GM12878 (cell line): ENCODE results near the gene FCN2. TPM values are rescaled to one million over a fixed set of nuclear protein-coding genes. Genes with fewer than 3 reads are reported as not detected.

Source experiments
- ATAC-seq: fragments of 200-7000 bp; cut with Tn5 transposase; 3 replicates; pipeline ENCODE4 v1.9.1; 2020; ENCODE audit warnings: mild to moderate bottlenecking, moderate library complexity
- Bru-seq: library from RNA; stranded (reverse); fragments of 400-500 nt; gene quantifications from one replicate; lab custom pipeline; 2021; lab: Mats Ljungman, UMichigan
- BruChase-seq, 2 experiments: library from RNA; stranded (reverse); fragments of 400-500 nt; gene quantifications; one replicate each; lab custom pipeline; 2021; lab: Mats Ljungman, UMichigan
- BruUV-seq: library from RNA; stranded (reverse); fragments of 400-500 nt; replicated peaks from 2 replicates; lab custom pipeline; 2021; lab: Mats Ljungman, UMichigan
- CTCF ChIA-PET: fragments of 300-600 bp; sonication (Branson Sonifier 250); formaldehyde crosslinking; extraction: SDS; loops from one replicate; lab custom pipeline; 2021; ENCODE audit warnings: inconsistent platforms; lab: Yijun Ruan, JAX
- POLR2A ChIA-PET: fragments of 350-600 bp; formaldehyde crosslinking; extraction: SDS; loops from one replicate; lab custom pipeline; 2021; ENCODE audit warnings: inconsistent platforms; lab: Charles Lee
- RAD21 ChIA-PET: fragments of 300-600 bp; sonication (Branson Sonifier 250); formaldehyde crosslinking; loops from one replicate; lab custom pipeline; 2023; ENCODE audit warnings: antibody characterized with exemption; ENCODE audit not compliant: unreplicated experiment; lab: Charles Lee
- SMC1A ChIA-PET: fragments of 300-600 bp; sonication (Branson Sonifier 250); formaldehyde crosslinking; loops from one replicate; lab custom pipeline; 2023; ENCODE audit not compliant: unreplicated experiment, uncharacterized antibody; lab: Charles Lee
- DNase-seq: peaks from one replicate; pipeline ENCODE4 v3.0.0-alpha.2; 2011; ENCODE audit warnings: low read depth, low spot score
- FAIRE-seq: peaks from 3 replicates; lab custom pipeline; 2011; peaks lifted over from hg19 to GRCh38; lab: Jason Lieb, UNC
- H2AFZ ChIP-seq: 2 replicates; pipeline ENCODE4 v1.6.0; 2011; ENCODE audit warnings: low read depth, low read length, control low read depth; ENCODE audit not compliant: control insufficient read depth
- H3K27ac ChIP-seq: 2 replicates; pipeline ENCODE4 v1.5.1; 2011; ENCODE audit warnings: control low read depth; ENCODE audit not compliant: control insufficient read depth, insufficient read depth
- H3K27me3 ChIP-seq, 2 experiments: replicated peaks in 1 of 2; 2 replicates each; pipeline versions ENCODE4 v1.6.0 to v1.6.1; 2011; ENCODE audit warnings: low read length in 1 of 2; ENCODE audit not compliant: control insufficient read depth in 2 of 2, insufficient read depth in 2 of 2
- H3K36me3 ChIP-seq, 2 experiments: 2 replicates each; pipeline ENCODE4 v1.5.1; 2011; ENCODE audit warnings: low read length in 1 of 2; ENCODE audit not compliant: control insufficient read depth in 2 of 2, insufficient read depth in 2 of 2
- H3K4me1 ChIP-seq: 2 replicates; pipeline ENCODE4 v1.6.1; 2011; ENCODE audit warnings: mild to moderate bottlenecking, low read length, moderate library complexity, mixed read lengths; ENCODE audit not compliant: control insufficient read depth, insufficient read depth
- H3K4me2 ChIP-seq: 2 replicates; pipeline ENCODE4 v1.6.0; 2011; ENCODE audit warnings: control low read depth; ENCODE audit not compliant: control insufficient read depth, insufficient read depth
- H3K4me3 ChIP-seq: fragments of 200-600 bp; sonication (generic); 2 replicates; pipeline ENCODE4 v1.5.1; 2016
- H3K79me2 ChIP-seq: 2 replicates; pipeline ENCODE4 v1.6.0; 2011; ENCODE audit warnings: low read length; ENCODE audit not compliant: control insufficient read depth, insufficient read depth
- H3K9ac ChIP-seq: 2 replicates; pipeline ENCODE4 v1.8.0; 2011; ENCODE audit warnings: low read length, control low read depth, mixed read lengths; ENCODE audit not compliant: control insufficient read depth, insufficient read depth
- H3K9me3 ChIP-seq: replicated peaks from 3 replicates; pipeline ENCODE4 v1.5.1; 2011; ENCODE audit warnings: mild to moderate bottlenecking, low read length; ENCODE audit not compliant: control insufficient read depth, insufficient read depth
- H4K20me1 ChIP-seq: 2 replicates; pipeline ENCODE4 v1.6.0; 2011; ENCODE audit not compliant: control insufficient read depth, insufficient read depth
- DPF2 ChIP-seq: fragments of 450-650 bp; IDR thresholded peaks from 2 replicates; pipeline ENCODE4 v1.6.1; 2017; ENCODE audit warnings: mild to moderate bottlenecking
- MEF2B ChIP-seq: fragments of 450-650 bp; IDR thresholded peaks from 2 replicates; pipeline ENCODE4 v1.6.1; 2018; ENCODE audit warnings: mild to moderate bottlenecking, moderate library complexity; ENCODE audit not compliant: partially characterized antibody, poor library complexity, severe bottlenecking
- NRF1 ChIP-seq: conservative IDR thresholded peaks from 2 replicates; pipeline ENCODE4 v1.6.1; 2011; ENCODE audit warnings: mild to moderate bottlenecking, low read depth, low read length, improper control_type of control experiment
- RCOR1 ChIP-seq: conservative IDR thresholded peaks from 2 replicates; pipeline ENCODE4 v1.6.1; 2012; ENCODE audit warnings: low read depth, low read length, improper control_type of control experiment
- SMAD5 ChIP-seq: IDR thresholded peaks from 2 replicates; pipeline ENCODE4 v1.6.1; 2016; ENCODE audit warnings: antibody characterized with exemption, low read depth
- STAT1 ChIP-seq: fragments of 450-650 bp; conservative IDR thresholded peaks from 2 replicates; pipeline ENCODE4 v1.6.1; 2014; ENCODE audit warnings: antibody characterized with exemption, mild to moderate bottlenecking
- TARDBP ChIP-seq: IDR thresholded peaks from 2 replicates; pipeline ENCODE4 v1.6.1; 2016; ENCODE audit warnings: borderline replicate concordance
- WRNIP1 ChIP-seq: IDR thresholded peaks from 2 replicates; pipeline ENCODE4 v1.6.1; 2011; ENCODE audit warnings: low read depth, low read length, improper control_type of control experiment, borderline replicate concordance
- WGBS: methylation state at CpG from one replicate; pipeline ENCODE4 v1.1.6; 2016; ENCODE audit warnings: low lambda C conversion rate; ENCODE audit not compliant: insufficient replicate concordance, insufficient coverage; ENCODE audit errors: missing lambda C conversion rate; 5-methylcytosine and 5-hydroxymethylcytosine counted together
- in situ Hi-C: fragments of 300-500 bp; cut with MboI; formaldehyde crosslinking; loops from 9 replicates; pipeline ENCODE4 v1.14.3; 2018; ENCODE audit warnings: mixed read lengths
- intact Hi-C: fragments of 100-400 bp; cut with micrococcal nuclease; formaldehyde crosslinking; loops from one replicate; pipeline ENCODE4 v1.14.2; 2022; ENCODE audit not compliant: unreplicated experiment
- long read RNA-seq, 2 experiments: library from polyadenylated mRNA; unstranded; transcript quantifications; one replicate each; pipeline ENCODE4 v2.0.0, GENCODE V29; 2019 to 2020
- polyA minus RNA-seq, 3 experiments: library from RNA; depleted of rRNA, polyadenylated mRNA; stranded (reverse); fragments of >200 nt; gene quantifications; 2 replicates each; pipeline ENCODE4 v1.2.3, GENCODE V29; 2011
- polyA plus RNA-seq, 11 experiments: library from polyadenylated mRNA; depleted of rRNA in 4 of 11; unstranded in 6 of 11; stranded (reverse) in 5 of 11; fragments of >200 nt; fragmentation: Nextera tagmentation in 4 of 11; fragmentation: Illumina TruSeq in 1 of 11; extraction: Ambion mirVana in 4 of 11; extraction: Trizol in 1 of 11; gene quantifications; 1 replicate in 1 of 11; 2 replicates in 10 of 11; pipeline versions ENCODE4 v1.2.1 to v1.2.3, GENCODE V29; 2011 to 2016; ENCODE audit warnings: inconsistent platforms in 2 of 11, missing spikeins in 2 of 11, low read depth in 1 of 11
- total RNA-seq, 4 experiments: library from RNA; depleted of rRNA in 3 of 4; stranded (reverse); fragments of >200 nt in 3 of 4; fragmentation: Illumina TruSeq in 1 of 4; extraction: Trizol in 1 of 4; gene quantifications; 2 replicates each; pipeline versions ENCODE4 v1.2.1 to v1.2.3, GENCODE V29; 2013 to 2021
- TF ChIP-seq, protein P1 (sequence below): fragments of 450-650 bp; formaldehyde crosslinking; IDR thresholded peaks from 2 replicates; pipeline ENCODE4 v1.4.0; 2022; ENCODE audit warnings: mild to moderate bottlenecking, moderate library complexity
- TF ChIP-seq, protein P2 (sequence below): IDR thresholded peaks from 2 replicates; pipeline ENCODE4 v1.6.1; 2012; ENCODE audit warnings: improper control_type of control experiment, low read depth, low read length; ENCODE audit not compliant: insufficient replicate concordance

Gene FCN2
- not detected in 2 replicates for total RNA-seq (2013; cell fraction: nucleolus; rRNA removed)
- total RNA-seq (2014; rRNA removed) (not detected in 2 replicates), total RNA-seq (2014; rRNA removed; fragmentation: Illumina TruSeq; extraction: Trizol) (not detected in 2 replicates), total RNA-seq (2021) (not detected in 2 replicates), polyA plus RNA-seq (2011; rRNA removed) (not detected in 2 replicates), polyA plus RNA-seq (2014; fragmentation: Illumina TruSeq; extraction: Trizol) (not detected in 2 replicates), polyA plus RNA-seq (2014; fragmentation: Nextera tagmentation; extraction: Ambion mirVana) (not detected), polyA plus RNA-seq (2014; rRNA removed) (not detected in 2 replicates), polyA plus RNA-seq (2016; fragmentation: Nextera tagmentation; extraction: Ambion mirVana) (not detected), polyA minus RNA-seq (2011; rRNA and poly(A)+ RNA removed) (not detected in 2 replicates), Bru-seq, nascent RNA (not detected), BruChase-seq, experiment 1, labeled RNA remaining after a 6-hour chase (not detected), BruChase-seq, experiment 2, labeled RNA remaining after a 2-hour chase (not detected)
- not detected for polyA plus RNA-seq (2011; ENCODE audit: low read depth)
- not detected in 2 replicates for polyA plus RNA-seq (2011; cell fraction: cytosol; rRNA removed)
- polyA plus RNA-seq (2011; cell fraction: nucleus; rRNA removed): not detected in 2 replicates
- polyA plus RNA-seq (2012): not detected in 2 replicates
- not detected in 2 replicates for polyA minus RNA-seq (2011; cell fraction: cytosol; rRNA and poly(A)+ RNA removed)
- polyA minus RNA-seq (2011; cell fraction: nucleus; rRNA and poly(A)+ RNA removed): not detected in 2 replicates
- long read RNA-seq, experiment 1: 0 reads
- long read RNA-seq, experiment 2: 0 reads

DNA sequence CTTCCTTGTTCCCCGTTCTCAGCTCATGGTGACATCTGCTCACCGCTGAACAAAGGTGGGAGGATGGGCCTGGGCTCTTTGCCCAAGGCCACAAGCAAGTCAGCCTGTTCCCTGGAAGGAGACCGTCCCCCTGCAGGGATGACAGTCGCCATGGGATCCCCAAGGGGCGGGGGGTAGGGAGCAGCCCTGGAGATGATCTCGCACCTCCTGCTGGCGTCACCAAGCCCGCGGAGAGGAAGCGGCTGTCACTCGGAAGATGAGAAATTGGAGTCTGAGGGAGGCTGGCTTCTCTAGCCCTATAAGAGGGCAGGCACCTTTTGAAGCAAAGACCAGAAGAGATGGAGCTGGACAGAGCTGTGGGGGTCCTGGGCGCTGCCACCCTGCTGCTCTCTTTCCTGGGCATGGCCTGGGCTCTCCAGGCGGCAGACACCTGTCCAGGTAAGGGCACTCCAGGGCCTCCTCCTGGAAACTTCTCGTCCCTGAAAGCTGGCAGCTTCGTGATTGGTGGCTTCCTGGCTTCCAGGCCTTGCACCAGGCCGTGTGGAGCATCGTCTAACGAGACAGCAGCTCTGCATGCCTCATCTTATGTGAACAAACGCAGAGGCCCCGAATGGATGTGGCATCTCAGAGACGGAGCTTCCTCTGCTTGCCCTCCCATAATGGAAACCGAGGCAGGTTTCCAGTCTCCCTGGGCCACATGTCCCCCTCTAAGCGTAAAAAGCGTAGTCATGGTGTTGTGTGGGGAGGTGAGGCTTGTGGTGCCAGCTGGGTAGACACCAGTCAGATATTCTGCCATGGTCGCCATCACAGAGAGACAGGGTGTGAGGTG is at the start of gene FCN2:
Gene FCN2 (plus strand): TSS at position 327 of the 829 bp plus-strand sequence. CDS start 12 bp downstream, at position 339.
- Histone ChIP-seq H3K79me2 (no peaks in the 10 kb centered on the region), H3K4me3 (no peak within 1 kb of the TSS), H3K27ac (no peak within 1 kb of the TSS), H3K9ac (no peak within 1 kb of the TSS), H3K36me3 (no peaks in the 10 kb centered on the region), H3K9me3 (no peaks in the 10 kb centered on the region), H2AFZ (no peak within 1 kb of the TSS), H3K27me3 (no peaks in the 10 kb centered on the region; a peak in 1 of 4 replicates), H4K20me1 (no peaks in the 10 kb centered on the region), H3K4me1 (no peaks in the 10 kb centered on the region; the same call in 1 of the 2 replicates), H3K4me2 (no peak within 1 kb of the TSS)
- FAIRE-seq (no peak), ATAC-seq (no peak), DNase-seq (no peak)
- ChIA-PET SMC1A (no interaction called here), CTCF (no interaction called here), RAD21 (no interaction called here), POLR2A (no interaction called here)
- WGBS: 43% methylated on average over 25 of the region's 25 CpGs
- intact Hi-C loops (no loop called here), in situ Hi-C loops (no loop called here)
- no TSS peak for BruUV-seq
- TF ChIP-seq SMAD5 (no peak), STAT1 (no peak), WRNIP1 (no peak), RCOR1 (no peak), TARDBP (no peak), DPF2 (no peak), MEF2B (no peak), NRF1 (no peak)
- TF ChIP-seq, protein P1, sequence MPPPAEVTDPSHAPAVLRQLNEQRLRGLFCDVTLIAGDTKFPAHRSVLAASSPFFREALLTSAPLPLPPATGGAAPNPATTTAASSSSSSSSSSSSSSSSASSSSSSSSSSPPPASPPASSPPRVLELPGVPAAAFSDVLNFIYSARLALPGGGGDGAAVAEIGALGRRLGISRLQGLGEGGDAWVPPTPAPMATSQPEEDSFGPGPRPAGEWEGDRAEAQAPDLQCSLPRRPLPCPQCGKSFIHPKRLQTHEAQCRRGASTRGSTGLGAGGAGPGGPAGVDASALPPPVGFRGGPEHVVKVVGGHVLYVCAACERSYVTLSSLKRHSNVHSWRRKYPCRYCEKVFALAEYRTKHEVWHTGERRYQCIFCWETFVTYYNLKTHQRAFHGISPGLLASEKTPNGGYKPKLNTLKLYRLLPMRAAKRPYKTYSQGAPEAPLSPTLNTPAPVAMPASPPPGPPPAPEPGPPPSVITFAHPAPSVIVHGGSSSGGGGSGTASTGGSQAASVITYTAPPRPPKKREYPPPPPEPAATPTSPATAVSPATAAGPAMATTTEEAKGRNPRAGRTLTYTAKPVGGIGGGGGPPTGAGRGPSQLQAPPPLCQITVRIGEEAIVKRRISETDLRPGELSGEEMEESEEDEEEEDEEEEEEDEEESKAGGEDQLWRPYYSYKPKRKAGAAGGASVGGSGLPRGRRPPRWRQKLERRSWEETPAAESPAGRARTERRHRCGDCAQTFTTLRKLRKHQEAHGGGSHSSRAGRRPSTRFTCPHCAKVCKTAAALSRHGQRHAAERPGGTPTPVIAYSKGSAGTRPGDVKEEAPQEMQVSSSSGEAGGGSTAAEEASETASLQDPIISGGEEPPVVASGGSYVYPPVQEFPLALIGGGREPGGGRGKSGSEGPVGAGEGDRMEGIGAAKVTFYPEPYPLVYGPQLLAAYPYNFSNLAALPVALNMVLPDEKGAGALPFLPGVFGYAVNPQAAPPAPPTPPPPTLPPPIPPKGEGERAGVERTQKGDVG: no peak
- TF ChIP-seq, protein P2, sequence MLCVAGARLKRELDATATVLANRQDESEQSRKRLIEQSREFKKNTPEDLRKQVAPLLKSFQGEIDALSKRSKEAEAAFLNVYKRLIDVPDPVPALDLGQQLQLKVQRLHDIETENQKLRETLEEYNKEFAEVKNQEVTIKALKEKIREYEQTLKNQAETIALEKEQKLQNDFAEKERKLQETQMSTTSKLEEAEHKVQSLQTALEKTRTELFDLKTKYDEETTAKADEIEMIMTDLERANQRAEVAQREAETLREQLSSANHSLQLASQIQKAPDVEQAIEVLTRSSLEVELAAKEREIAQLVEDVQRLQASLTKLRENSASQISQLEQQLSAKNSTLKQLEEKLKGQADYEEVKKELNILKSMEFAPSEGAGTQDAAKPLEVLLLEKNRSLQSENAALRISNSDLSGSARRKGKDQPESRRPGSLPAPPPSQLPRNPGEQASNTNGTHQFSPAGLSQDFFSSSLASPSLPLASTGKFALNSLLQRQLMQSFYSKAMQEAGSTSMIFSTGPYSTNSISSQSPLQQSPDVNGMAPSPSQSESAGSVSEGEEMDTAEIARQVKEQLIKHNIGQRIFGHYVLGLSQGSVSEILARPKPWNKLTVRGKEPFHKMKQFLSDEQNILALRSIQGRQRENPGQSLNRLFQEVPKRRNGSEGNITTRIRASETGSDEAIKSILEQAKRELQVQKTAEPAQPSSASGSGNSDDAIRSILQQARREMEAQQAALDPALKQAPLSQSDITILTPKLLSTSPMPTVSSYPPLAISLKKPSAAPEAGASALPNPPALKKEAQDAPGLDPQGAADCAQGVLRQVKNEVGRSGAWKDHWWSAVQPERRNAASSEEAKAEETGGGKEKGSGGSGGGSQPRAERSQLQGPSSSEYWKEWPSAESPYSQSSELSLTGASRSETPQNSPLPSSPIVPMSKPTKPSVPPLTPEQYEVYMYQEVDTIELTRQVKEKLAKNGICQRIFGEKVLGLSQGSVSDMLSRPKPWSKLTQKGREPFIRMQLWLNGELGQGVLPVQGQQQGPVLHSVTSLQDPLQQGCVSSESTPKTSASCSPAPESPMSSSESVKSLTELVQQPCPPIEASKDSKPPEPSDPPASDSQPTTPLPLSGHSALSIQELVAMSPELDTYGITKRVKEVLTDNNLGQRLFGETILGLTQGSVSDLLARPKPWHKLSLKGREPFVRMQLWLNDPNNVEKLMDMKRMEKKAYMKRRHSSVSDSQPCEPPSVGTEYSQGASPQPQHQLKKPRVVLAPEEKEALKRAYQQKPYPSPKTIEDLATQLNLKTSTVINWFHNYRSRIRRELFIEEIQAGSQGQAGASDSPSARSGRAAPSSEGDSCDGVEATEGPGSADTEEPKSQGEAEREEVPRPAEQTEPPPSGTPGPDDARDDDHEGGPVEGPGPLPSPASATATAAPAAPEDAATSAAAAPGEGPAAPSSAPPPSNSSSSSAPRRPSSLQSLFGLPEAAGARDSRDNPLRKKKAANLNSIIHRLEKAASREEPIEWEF: no peak
